HG02852 (cell line): ENCODE measurements around the gene AGBL1.
"Not testable (repeated sequence)": the region's sequence is repeated elsewhere in the genome, so short reads cannot be mapped to it uniquely, and the experiment has no call there.

ENCODE experiments used
- ATAC-seq: cut with Tn5 transposase; IDR thresholded peaks from one replicate; pipeline ENCODE4 v1.9.1; 2021; ENCODE audit warnings: mild to moderate bottlenecking, moderate library complexity; ENCODE audit not compliant: unreplicated experiment

Gene AGBL1

DNA sequence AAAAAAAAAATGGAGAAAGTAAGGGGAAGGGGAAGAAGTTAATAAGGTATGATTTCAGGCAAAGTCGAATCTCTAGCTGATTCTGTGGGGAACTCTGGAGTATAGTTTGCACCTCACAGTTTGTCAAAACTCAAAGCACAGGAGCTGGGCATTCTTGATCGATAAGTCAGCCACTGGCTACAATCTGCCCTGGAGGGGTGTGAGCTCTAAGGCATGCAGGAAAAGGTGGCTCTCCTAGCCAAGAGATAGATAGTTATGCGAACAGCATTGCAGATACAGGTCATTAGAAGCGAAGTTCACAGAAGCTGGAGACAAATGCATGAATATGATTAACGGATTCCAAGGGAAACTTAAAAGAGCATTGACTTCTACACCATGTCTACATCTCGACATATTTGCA lies 952.6 kb downstream of the AGBL1 start:
- no peak for ATAC-seq

DNA sequence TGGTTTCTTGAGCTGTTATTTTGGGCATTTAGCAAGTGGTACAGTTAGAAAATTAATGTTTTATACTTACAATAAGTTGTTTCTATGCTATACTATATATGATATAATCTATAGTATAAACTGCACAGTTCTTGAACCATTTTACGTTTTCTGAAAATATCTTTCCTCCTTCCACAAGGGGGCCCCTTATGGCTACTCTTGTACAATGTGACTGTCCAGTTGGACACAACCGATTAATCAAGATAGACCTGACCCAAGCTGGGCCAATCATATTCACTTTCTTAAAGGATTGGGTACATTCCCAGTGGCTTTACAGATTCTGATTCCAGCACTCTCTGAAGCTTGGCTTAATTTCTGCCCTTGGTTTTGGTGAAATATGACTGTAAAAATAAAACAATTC lies 953.4 kb downstream of the AGBL1 start:
- no peak for ATAC-seq

DNA sequence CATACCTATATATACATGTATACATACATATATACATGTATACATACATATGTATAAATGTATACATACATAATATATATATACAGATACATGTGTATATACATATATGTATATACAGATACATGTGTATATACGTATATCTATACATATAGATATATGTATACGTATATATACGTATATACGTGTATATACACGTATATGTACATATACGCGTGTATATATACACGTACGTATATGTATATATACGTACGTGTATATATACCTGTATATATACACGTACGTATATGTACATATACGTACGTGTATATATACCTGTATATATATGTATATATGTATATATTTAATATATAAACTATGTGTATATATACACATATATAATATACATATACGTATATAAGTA lies 955.2 kb downstream of the AGBL1 start:
- ATAC-seq, result no peak

GRCh38 chr15:87038404-87038803 lies 958.7 kb downstream of the AGBL1 start:
- ATAC-seq, result no peak

- ATAC-seq, result not testable (repeated sequence)
Observed at GRCh38 chr15:87042619-87043018, 962.9 kb downstream of the AGBL1 start.

DNA sequence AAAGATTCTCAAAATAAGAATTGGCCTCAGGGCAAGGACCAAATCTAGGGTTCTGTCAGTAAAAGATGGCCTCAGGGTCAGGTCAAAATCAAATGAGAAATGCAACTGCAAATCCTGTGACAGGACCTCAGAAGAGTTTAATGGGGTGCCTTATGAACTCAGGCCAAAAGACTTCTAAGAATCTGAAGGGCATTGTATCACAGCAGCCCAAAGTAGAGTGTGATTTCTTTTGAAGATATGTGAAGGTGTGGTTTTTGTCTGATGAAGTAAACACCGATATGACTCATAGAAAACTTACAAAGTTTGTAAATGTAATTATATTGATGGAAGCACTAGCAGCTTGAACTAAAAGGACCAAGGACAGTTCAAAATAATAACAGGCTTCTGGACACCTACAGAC lies 966.1 kb downstream of the AGBL1 start:
- ATAC-seq, result no peak

DNA sequence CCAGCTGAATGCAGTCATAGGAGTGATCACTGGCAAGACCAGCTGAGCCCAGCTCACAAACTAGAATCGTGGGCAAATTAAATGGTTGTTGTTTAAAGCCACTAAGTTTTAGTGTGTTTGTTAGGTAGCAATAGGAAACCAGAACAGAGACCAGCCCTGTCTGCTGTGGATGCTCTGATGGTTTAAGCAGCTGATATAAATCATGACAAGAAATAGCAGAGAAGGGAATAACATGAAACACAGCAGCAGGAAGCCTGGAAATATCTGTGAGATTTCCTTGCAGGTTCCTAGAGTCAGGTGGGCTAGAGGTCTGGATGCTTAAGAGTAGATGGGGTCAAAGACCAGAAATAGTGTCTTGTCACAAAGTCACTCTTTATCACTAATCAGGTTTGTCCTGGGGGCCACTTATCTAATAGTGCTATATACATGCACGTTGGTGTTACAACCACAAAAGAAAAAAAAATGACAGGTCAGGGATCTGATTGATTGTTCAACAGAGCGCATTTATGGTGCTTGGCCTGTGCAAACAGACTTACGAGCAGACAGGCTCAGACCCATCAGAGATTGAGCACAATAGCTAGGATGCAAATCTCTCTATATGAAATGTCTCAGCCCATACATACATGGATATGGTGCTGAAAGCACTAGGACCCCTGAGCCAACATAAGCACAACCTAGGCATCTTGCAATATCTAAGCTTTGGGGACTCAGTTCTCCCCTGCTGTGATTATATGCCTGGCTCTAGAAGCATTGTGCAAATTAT lies 967.7 kb downstream of the AGBL1 start:
- no peak for ATAC-seq
